ENCODE data around the gene MAGEC2.

MAGEC2 gene, protein sequence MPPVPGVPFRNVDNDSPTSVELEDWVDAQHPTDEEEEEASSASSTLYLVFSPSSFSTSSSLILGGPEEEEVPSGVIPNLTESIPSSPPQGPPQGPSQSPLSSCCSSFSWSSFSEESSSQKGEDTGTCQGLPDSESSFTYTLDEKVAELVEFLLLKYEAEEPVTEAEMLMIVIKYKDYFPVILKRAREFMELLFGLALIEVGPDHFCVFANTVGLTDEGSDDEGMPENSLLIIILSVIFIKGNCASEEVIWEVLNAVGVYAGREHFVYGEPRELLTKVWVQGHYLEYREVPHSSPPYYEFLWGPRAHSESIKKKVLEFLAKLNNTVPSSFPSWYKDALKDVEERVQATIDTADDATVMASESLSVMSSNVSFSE

DNA sequence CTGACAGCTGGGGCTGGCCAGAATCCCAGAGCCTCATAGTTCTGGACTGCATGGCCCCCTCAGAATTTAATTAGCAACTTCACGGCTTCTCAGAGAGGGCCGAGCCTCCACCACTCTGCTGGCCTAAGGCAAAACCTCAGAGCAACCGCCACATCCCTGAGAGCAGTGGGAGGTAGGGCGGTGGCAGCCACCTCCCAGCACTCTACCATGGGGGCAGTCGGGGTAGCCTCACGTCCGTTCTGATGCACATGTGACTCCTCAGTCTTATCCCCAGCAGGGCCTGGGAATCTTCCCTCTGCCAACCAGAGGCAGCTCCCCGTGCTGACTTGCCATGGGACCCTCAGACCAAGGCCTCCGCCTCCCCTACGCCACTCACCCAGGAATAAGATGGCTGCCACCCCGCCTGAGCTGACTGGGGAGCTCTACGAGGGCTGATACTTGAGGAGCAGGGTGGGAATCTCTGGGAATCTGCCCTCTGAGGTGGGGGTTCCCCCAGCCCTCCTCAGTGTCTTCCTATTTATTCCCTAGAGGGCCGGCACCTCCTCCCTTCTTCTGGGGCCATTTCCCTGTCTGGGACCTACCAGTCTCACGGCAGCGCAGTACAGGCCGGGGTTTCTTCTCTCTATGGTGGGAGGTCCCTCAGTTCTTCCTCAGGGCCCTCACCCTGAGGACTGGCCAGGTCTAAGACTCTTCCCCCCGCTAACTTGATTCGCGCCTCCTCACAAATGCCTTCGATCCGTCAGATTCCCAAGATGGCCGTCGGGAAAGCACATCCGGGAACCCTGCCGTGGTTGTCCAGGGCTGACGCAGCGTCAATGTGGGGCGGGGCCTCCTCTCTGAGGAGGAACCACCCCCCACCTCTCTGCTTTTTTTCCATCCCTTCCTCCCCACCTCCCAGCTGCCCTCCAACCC, at the start of gene MAGEC2:
Gene MAGEC2, minus strand, starts transcription at position 769 of the 912 bp plus-strand sequence. CDS start 1,303 bp downstream, outside the sequence.
- no peak for DNase-seq (ENCODE audit: low spot score)

DNA sequence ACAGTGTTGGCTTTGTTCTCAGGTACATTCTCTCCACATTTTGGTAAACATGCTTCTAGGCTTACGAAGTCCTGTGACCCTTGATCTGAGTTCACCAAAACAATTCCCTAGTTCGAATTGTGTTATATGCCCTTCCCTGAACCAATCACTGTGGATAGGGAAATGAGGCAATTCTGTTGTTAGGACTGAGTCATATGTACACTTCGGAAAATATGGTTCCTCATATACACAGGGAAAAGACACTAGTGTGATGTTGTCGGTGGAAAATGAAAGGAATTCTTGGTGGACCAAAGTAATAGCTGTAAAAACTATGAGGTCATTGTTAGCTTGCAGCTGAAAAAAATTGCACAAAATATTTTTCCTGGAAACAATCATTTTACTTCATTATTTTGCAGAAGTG, 46.6 kb upstream of the MAGEC2 start:
- DNase-seq (ENCODE audit: low spot score) = no peak

DNA sequence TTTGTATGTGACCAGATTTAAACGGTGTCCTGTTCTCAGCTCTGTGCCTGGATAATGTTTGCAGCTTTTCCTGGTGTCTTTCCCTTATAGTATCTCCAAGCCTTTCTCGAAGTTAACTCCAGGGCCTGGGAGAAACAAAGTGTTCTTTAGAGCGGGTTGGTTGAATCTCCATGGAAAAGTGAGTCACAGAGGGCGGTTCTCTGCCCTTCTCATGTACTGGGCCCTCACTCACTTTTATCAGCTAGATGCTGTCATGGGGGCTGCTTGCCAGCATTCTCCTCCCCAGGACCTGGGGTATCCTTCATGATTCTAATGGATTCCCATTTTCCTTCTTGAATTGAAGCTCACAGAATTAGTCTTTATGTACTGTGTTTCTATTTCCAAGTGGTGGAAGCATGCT, 46.1 kb upstream of the MAGEC2 start:
- no peak for DNase-seq (ENCODE audit: low spot score)

DNA sequence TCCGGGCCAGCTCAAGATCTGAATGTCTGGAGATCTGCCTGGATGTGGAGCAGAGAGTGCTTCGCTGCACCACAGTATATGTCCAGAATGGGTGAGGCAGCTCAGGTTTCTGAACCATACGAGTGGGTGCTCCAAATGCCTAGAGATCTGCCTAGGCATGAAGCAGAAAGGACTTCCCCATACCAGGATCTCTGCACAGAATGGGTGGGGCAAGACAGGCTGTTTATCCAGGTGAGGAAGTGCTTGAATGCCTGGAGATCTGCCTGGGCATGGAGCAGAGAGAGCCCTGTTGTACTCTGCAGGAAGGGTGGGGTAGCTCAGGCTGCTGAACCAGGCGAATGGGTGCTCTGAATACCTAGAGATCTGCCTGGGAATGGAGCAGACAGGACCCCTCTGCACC, 45.4 kb upstream of the MAGEC2 start:
- DNase-seq (ENCODE audit: low spot score) = no peak

DNA sequence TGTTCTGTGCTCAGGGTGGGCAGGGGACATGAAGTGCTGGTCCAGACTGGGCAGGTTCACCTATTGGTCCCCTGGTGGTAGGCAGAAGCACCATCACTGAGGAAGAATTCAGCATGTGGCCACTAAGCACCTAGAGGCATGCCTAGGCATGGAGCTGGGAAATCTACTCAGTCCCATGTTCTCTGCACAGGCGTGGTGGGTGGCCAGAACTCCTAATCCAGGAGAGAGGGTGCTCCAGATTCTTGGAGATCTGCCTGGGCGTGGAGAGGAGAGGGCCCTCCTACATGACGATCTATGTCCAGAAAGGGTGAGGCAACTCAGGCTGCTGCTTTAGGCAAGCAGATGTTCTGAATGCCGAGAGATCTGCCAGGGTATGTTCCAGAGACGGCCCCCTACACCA, 44.6 kb upstream of the MAGEC2 start:
- DNase-seq (ENCODE audit: low spot score) = no peak

DNA sequence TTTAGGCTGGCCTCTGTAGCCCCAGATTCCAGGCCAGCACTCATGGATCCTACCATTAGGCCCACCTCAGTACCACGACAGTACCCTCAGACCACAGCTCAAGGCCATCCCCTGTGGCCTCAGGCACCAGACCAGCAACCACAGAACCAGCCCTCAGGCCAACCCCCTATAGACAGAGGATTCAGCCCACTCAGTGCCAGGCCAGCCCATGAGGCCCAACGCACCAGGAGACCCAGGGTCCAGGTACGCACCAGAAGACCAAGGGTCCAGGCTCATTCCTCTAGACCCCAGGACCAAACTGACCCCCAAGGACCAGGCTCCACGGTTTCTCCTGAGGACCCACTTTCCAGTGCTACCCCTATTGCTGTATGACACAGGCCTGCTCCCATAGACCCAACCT, 39.5 kb upstream of the MAGEC2 start:
- no peak for DNase-seq (ENCODE audit: low spot score)

DNA sequence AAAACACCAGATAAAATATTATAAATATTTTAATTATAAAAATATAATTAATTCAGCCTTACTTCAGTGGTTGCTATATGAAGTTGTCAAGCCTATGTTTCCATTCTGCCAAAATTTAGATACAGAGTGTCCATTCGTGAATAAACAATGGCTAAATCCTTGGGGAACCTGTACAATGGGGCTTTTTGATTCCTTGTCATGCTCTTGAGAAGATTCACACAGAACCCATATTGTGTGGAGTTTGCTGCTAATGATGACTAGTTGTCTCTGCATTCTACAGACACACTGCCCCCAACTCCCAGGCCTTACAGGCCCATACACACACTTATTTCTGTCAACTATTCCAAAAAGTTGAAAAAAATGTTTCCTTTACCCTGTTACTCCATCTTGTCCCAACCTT, 33.4 kb upstream of the MAGEC2 start:
- DNase-seq (ENCODE audit: low spot score) = no peak

DNA sequence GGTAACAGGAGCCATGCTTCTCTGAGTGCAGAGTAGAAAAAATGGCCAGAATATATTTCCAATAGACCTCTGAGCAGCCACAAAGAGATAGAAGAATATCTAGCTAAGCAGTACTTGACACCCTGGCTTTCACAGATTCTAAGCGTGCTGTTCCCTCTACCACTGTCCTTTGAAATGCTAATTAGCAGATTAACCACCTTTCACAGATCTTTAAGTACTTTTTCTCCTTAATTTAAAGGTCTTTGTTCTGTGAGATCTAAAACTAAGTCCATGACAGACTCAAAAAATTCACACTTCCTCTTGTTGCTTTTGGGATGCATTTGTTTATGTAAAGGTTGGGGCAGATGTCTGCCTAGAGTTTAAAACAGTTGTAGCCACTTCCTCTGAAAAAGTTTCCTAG, 28.3 kb upstream of the MAGEC2 start:
- DNase-seq (ENCODE audit: low spot score) = no peak

DNA sequence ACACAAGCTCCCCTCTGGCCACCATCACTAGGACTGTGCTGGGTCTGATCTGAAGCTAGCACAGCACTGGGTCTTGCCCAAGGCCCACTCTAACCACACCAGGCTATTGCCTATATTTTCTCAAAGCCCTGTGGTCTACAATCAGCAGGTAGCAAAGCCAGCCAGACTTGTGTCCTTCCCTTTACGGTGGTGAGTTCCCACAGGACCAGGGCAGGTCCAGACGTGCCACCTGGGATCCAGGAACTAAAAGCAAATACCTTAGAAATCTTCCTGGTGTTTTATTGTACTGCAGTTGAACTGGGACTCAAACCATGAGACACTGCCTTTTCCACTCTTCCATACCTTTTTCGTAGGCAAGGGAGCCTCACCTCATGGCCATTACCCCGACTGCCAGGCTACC, 9.0 kb upstream of the MAGEC2 start:
- no peak for DNase-seq (ENCODE audit: low spot score)

DNA sequence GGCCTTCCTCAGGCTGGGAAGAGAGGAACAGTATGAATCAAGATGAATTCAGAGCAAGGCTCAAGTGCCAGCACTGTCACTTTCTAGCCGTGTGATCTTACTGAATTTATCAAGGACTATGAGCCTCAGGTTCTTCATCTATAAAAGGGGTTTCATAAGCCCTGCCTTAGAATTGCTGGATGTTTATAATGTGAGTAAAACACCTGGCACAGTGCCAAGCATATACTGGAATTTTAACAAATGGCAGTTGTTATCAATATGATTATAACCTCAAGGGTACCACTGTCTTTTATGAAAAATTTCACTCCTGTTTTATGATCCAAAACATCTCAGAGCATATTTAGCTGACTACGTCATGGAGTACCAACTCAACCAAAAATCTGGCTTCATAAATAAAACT, 4.0 kb downstream of the MAGEC2 start:
- no peak for DNase-seq (ENCODE audit: low spot score)

DNA sequence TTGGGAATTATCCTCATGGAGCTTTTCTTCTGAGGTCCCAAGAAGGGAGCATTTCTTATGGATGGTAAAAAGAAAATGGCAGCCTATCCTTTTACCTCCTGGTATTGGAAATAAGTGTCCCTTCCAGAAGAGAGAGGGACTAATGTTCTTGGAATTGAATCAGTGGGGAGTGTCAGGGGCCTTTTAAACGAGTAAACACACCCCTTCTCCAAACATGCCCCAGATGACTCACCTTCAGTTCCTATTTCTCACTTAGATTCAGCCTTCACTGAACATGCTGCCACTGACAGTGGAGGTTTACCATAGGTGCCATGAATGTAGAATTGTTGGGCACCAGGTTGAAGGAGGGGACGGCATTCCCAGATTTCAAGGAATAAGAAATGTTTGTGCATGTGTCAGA, 19.0 kb downstream of the MAGEC2 start:
- DNase-seq (ENCODE audit: low spot score) = no peak

DNA sequence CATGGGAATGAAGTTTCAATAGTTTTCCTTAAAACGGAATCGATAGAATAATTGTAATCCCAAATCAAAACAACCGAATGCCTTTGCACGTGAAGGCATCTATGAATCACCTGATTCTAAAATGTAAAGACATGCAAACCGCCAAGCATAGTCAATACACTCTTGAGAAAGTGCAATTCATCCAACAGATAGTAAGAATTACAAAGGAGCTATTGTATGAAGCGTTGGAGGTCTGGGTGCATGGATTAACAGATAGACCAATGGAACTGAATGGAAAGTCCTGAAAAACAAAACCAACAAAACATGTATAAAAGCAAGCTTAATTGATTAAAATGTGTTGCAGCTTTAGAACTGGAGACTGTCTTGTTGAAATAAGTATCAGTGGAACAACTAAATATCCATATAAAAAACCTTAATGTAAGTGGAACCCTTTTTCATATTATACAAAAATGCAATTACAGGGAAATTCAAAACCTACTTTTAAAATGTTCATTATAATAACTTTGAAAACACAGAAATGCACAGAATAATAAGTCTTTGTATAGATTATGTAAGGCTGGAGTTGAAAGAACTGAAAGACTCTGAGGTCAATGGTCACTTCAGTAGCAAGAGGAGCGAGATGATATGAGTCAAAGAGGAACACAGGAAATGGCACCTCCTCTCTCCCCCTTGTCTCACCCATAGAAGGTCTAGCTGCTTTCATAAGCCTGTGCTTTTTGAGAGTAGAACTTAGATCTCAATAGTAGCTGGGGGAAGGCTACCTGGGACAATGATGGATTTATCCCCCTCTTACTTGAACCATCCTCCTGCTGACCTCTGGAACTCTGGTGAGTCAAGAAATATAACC, 20.1 kb downstream of the MAGEC2 start:
- DNase-seq (ENCODE audit: low spot score) = no peak

DNA sequence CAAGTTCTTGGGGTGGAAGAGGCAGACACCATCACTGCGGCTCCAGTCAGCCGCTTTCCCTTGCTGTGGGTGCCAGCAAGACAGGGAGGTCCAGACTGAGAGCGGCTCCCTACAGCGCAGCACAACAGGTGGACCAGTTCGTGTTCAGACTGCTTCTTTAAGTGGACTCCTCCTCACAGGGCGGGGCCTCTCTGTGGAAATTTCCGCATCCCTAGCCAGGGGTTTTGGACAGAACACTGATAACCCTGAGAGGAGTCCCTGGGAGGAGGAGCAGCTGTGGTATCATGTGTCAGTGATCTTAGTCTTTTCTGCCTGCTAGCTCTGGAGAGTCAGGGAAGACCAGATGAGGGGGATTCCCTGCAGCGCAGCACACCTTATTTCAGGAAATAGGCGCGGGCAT, 48.5 kb downstream of the MAGEC2 start:
- no peak for DNase-seq (ENCODE audit: low spot score)

Measured in hepatic stellate cell (primary cell).